Measurements from ENCODE around the gene ZFP36L2. TPM values are rescaled to one million over a fixed set of nuclear protein-coding genes. Genes with fewer than 3 reads are reported as not detected.
"Not testable (repeated sequence)": the region's sequence is repeated elsewhere in the genome, so short reads cannot be mapped to it uniquely, and the experiment has no call there.

ZFP36L2 gene
- total and polyA plus RNA-seq, 2 donors (not counting 3 experiments of a cell fraction or from before 2014, with no cell fraction given), result 14.5 to 75.9 TPM

- no peak for DNase-seq (ENCODE audit: low read depth, low spot score)
- TF ChIP-seq FOS (IDR thresholded peaks at IDR 0.05; ENCODE audit: borderline replicate concordance, insufficient read depth, low read length) (no peak), JUN (IDR thresholded peaks at IDR 0.05; ENCODE audit: borderline replicate concordance, insufficient read depth, insufficient read length, low read depth) (no peak), POLR2AphosphoS5 (IDR thresholded peaks at IDR 0.05; ENCODE audit: insufficient read depth, low read depth, low read length) (no peak), GATA2 (IDR thresholded peaks at IDR 0.05; ENCODE audit: insufficient read depth, insufficient read length, low read depth, low read length) (no peak), MYC (IDR thresholded peaks at IDR 0.05; ENCODE audit: low read depth, low read length) (no peak), POLR2A (IDR thresholded peaks at IDR 0.05; ENCODE audit: low read depth, low read length) (no peak), MAX (IDR thresholded peaks at IDR 0.05; ENCODE audit: insufficient read depth, insufficient read length) (no peak), EZH2 (IDR thresholded peaks at IDR 0.05; ENCODE audit: borderline replicate concordance, low read depth, low read length, severe bottlenecking) (no peak)
- TF ChIP-seq, protein P1, sequence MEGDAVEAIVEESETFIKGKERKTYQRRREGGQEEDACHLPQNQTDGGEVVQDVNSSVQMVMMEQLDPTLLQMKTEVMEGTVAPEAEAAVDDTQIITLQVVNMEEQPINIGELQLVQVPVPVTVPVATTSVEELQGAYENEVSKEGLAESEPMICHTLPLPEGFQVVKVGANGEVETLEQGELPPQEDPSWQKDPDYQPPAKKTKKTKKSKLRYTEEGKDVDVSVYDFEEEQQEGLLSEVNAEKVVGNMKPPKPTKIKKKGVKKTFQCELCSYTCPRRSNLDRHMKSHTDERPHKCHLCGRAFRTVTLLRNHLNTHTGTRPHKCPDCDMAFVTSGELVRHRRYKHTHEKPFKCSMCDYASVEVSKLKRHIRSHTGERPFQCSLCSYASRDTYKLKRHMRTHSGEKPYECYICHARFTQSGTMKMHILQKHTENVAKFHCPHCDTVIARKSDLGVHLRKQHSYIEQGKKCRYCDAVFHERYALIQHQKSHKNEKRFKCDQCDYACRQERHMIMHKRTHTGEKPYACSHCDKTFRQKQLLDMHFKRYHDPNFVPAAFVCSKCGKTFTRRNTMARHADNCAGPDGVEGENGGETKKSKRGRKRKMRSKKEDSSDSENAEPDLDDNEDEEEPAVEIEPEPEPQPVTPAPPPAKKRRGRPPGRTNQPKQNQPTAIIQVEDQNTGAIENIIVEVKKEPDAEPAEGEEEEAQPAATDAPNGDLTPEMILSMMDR (IDR thresholded peaks at IDR 0.05; ENCODE audit: extremely low read depth in 1 of 2, insufficient read depth in 1 of 2, low read depth in 1 of 2, low read length in 2 of 2), result no peak
- H3K9me1 ChIP-seq (replicated peaks; ENCODE audit: control insufficient read depth, extremely low read depth, insufficient read depth, low read length), result no peaks in the 10 kb centered on the region
- H2AFZ ChIP-seq (ENCODE audit: low read depth, low read length), result no peak overlapping the region
- no peak for FAIRE-seq
- H3K79me2 ChIP-seq (ENCODE audit: control insufficient read depth, insufficient read depth, low read length), result no peaks in the 10 kb centered on the region
- CTCF ChIA-PET, result no interaction called here
- H3K9me3 ChIP-seq (replicated peaks; ENCODE audit: control insufficient read depth, insufficient read depth, low read length), result no peaks in the 10 kb centered on the region
- no peak overlapping the region for H3K4me2 ChIP-seq (ENCODE audit: insufficient read depth, low read length)
- POLR2A ChIA-PET, result no interaction called here
- H3K36me3 ChIP-seq (ENCODE audit: control insufficient read depth in 2 of 2, extremely low read depth in 1 of 2, insufficient read depth in 2 of 2, low read length in 2 of 2), result no peaks in the 10 kb centered on the region
- no peak overlapping the region for H3K4me3 ChIP-seq (replicated peaks in 1 of 3; ENCODE audit: insufficient read depth in 1 of 3, low read depth in 1 of 3, low read length in 3 of 3)
- H4K20me1 ChIP-seq (replicated peaks; ENCODE audit: control insufficient read depth, extremely low read depth, insufficient read depth, low read length), result no peaks in the 10 kb centered on the region
- no TSS peak for BruUV-seq (replicated peaks)
- peaks cover 5% of the 10 kb centered on the region for H3K4me1 ChIP-seq (ENCODE audit: control insufficient read depth, extremely low read depth, insufficient read depth, low read length)
- H3K9ac ChIP-seq (replicated peaks; ENCODE audit: extremely low read depth, insufficient read depth, low read length), result no peak overlapping the region
- intact Hi-C loops (cut with micrococcal nuclease) (no loop called here), dilution Hi-C loops (cut with MboI; ENCODE audit: extremely low pct_ligation_motif_present, low sequenced_read_pairs) (no loop called here)
- H3K27ac ChIP-seq (ENCODE audit: insufficient read depth, low read depth, low read length), result no peak overlapping the region
- no peaks in the 10 kb centered on the region for H3K27me3 ChIP-seq (ENCODE audit: control insufficient read depth in 2 of 2, insufficient read depth in 2 of 2, low read length in 2 of 2)
Measured at GRCh38 chr2:43190311-43191052, 35.9 kb downstream of the ZFP36L2 start.

GRCh38 chr2:43189861-43190260, 36.5 kb downstream of the ZFP36L2 start:
- POLR2A ChIA-PET; H3K9ac ChIP-seq (replicated peaks; ENCODE audit: extremely low read depth, insufficient read depth, low read length); H2AFZ ChIP-seq (ENCODE audit: low read depth, low read length); H3K36me3 ChIP-seq (ENCODE audit: control insufficient read depth in 2 of 2, extremely low read depth in 1 of 2, insufficient read depth in 2 of 2, low read length in 2 of 2); H3K9me1 ChIP-seq (replicated peaks; ENCODE audit: control insufficient read depth, extremely low read depth, insufficient read depth, low read length); H3K27me3 ChIP-seq (ENCODE audit: control insufficient read depth in 2 of 2, insufficient read depth in 2 of 2, low read length in 2 of 2); CTCF ChIA-PET; H3K4me3 ChIP-seq (replicated peaks in 1 of 3; ENCODE audit: insufficient read depth in 1 of 3, low read depth in 1 of 3, low read length in 3 of 3); dilution Hi-C loops (cut with MboI; ENCODE audit: extremely low pct_ligation_motif_present, low sequenced_read_pairs); FAIRE-seq; H3K79me2 ChIP-seq (ENCODE audit: control insufficient read depth, insufficient read depth, low read length); H4K20me1 ChIP-seq (replicated peaks; ENCODE audit: control insufficient read depth, extremely low read depth, insufficient read depth, low read length); H3K4me2 ChIP-seq (ENCODE audit: insufficient read depth, low read length); intact Hi-C loops (cut with micrococcal nuclease); H3K9me3 ChIP-seq (replicated peaks; ENCODE audit: control insufficient read depth, insufficient read depth, low read length); BruUV-seq (replicated peaks); DNase-seq (ENCODE audit: low read depth, low spot score); H3K27ac ChIP-seq (ENCODE audit: insufficient read depth, low read depth, low read length): not testable (repeated sequence)
- H3K4me1 ChIP-seq (ENCODE audit: control insufficient read depth, extremely low read depth, insufficient read depth, low read length), result peaks cover 11% of the 10 kb centered on the region
